ENCODE results near the gene LYSMD1. TPM values are rescaled to one million over a fixed set of nuclear protein-coding genes. Genes with fewer than 3 reads are reported as not detected.

LYSMD1 gene
- total and polyA plus RNA-seq, 2 experiments from 2014 or later: 1.0 to 16.2 TPM

GRCh38 chr1:151135433-151136385 lies 30.0 kb downstream of the LYSMD1 start:
- H3K4me1 ChIP-seq (ENCODE audit: insufficient read depth): peaks cover 14% of the 10 kb centered on the region
- no peaks in the 10 kb centered on the region for H3K36me3 ChIP-seq (replicated peaks; ENCODE audit: insufficient read depth, low read depth)
- 89% methylated on average over 12 of the region's 12 CpGs for WGBS (ENCODE audit: low lambda C conversion rate, missing lambda C conversion rate)
- DNase-seq (ENCODE audit: low spot score): no peak
- no peak for TF ChIP-seq CTCF (IDR thresholded peaks at IDR 0.05; ENCODE audit: poor library complexity)
- TF ChIP-seq EZH2phosphoT487 (IDR thresholded peaks at IDR 0.05; ENCODE audit: low read depth, severe bottlenecking, unreplicated experiment): no peak
- peaks cover 13% of the 10 kb centered on the region for H3K27me3 ChIP-seq
- no peaks in the 10 kb centered on the region for H4K20me1 ChIP-seq (ENCODE audit: insufficient read depth, poor library complexity, severe bottlenecking)
- H3K27ac ChIP-seq: no peak overlapping the region
- no peak overlapping the region for H3K4me3 ChIP-seq
- no peaks in the 10 kb centered on the region for H3K9me3 ChIP-seq (ENCODE audit: low read depth)
- H3K79me2 ChIP-seq: no peaks in the 10 kb centered on the region
- no peak overlapping the region for H3K4me2 ChIP-seq
- H3K9me2 ChIP-seq (replicated peaks; ENCODE audit: insufficient read depth): no peaks in the 10 kb centered on the region
- no peak overlapping the region for H2AFZ ChIP-seq

- Histone ChIP-seq H3K9me2 (replicated peaks; ENCODE audit: insufficient read depth) (no peaks in the 10 kb centered on the region), H2AFZ (no peak overlapping the region), H3K4me3 (no peak overlapping the region), H3K4me2 (no peak overlapping the region), H3K79me2 (no peaks in the 10 kb centered on the region), H3K27ac (no peak overlapping the region), H3K4me1 (ENCODE audit: insufficient read depth) (peaks cover 14% of the 10 kb centered on the region), H3K36me3 (replicated peaks; ENCODE audit: insufficient read depth, low read depth) (no peaks in the 10 kb centered on the region), H4K20me1 (ENCODE audit: insufficient read depth, poor library complexity, severe bottlenecking) (no peaks in the 10 kb centered on the region), H3K9me3 (ENCODE audit: low read depth) (no peaks in the 10 kb centered on the region), H3K27me3 (peaks cover 17% of the 10 kb centered on the region)
- TF ChIP-seq CTCF (IDR thresholded peaks at IDR 0.05; ENCODE audit: poor library complexity): no peak
- no peak for TF ChIP-seq EZH2 (IDR thresholded peaks at IDR 0.05; ENCODE audit: borderline replicate concordance)
- no peak for TF ChIP-seq EZH2phosphoT487 (IDR thresholded peaks at IDR 0.05; ENCODE audit: low read depth, severe bottlenecking, unreplicated experiment)
- no peak for DNase-seq (ENCODE audit: low spot score)
- 97% methylated on average over 7 of the region's 7 CpGs for WGBS (ENCODE audit: low lambda C conversion rate, missing lambda C conversion rate)
Observed at GRCh38 chr1:151134991-151135390, 30.7 kb downstream of the LYSMD1 start.

GRCh38 chr1:151134396-151134795 lies 31.3 kb downstream of the LYSMD1 start:
- no peak for DNase-seq (ENCODE audit: low spot score)
- Histone ChIP-seq H3K9me2 (replicated peaks; ENCODE audit: insufficient read depth) (no peaks in the 10 kb centered on the region), H3K79me2 (no peaks in the 10 kb centered on the region), H2AFZ (no peak overlapping the region), H3K9me3 (ENCODE audit: low read depth) (no peaks in the 10 kb centered on the region), H3K27me3 (peaks cover 17% of the 10 kb centered on the region), H4K20me1 (ENCODE audit: insufficient read depth, poor library complexity, severe bottlenecking) (no peaks in the 10 kb centered on the region), H3K4me3 (no peak overlapping the region), H3K27ac (no peak overlapping the region), H3K4me2 (no peak overlapping the region), H3K36me3 (replicated peaks; ENCODE audit: insufficient read depth, low read depth) (no peaks in the 10 kb centered on the region), H3K4me1 (ENCODE audit: insufficient read depth) (peaks cover 14% of the 10 kb centered on the region)
- 98% methylated on average over 3 of the region's 3 CpGs for WGBS (ENCODE audit: low lambda C conversion rate, missing lambda C conversion rate)
- no peak for TF ChIP-seq CTCF (IDR thresholded peaks at IDR 0.05; ENCODE audit: poor library complexity)
- TF ChIP-seq EZH2 (IDR thresholded peaks at IDR 0.05; ENCODE audit: borderline replicate concordance): no peak
- no peak for TF ChIP-seq EZH2phosphoT487 (IDR thresholded peaks at IDR 0.05; ENCODE audit: low read depth, severe bottlenecking, unreplicated experiment)

All from hepatocyte (in vitro differentiated cells).